ENCODE results near the gene CDH4.

Gene CDH4

DNA sequence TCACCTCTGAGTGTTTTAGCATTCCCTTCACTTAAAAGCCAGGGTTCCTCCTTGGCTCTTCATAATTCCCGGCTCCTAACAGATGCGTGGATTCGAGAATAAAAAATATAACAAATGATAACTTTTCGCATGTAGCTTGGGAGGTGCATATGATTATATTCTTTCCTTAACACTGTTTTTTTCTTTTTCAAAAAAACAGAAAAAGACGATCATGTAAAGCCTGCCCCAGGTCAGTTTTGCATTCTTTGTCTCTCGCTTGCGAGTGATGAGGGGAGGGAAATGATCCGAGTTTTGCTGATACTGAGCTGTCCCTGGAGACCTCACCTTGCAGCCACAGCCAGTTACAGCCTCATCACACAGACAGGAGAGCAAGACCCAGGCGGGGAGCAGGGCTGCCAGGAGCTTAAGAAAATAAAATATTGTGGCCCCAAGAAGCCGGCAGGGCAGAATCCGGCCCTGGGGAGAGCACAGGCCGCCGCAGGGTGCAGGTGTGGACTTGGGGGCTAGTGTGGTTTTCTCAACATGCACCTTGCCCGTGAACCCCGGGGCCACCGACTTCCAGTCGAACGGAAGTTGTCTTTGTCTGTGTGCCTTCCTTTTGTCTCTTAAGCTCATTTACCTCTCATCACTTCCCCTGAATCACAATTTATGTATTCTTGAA, 511.8 kb downstream of the CDH4 start:
- DNase-seq, result no peak

DNA sequence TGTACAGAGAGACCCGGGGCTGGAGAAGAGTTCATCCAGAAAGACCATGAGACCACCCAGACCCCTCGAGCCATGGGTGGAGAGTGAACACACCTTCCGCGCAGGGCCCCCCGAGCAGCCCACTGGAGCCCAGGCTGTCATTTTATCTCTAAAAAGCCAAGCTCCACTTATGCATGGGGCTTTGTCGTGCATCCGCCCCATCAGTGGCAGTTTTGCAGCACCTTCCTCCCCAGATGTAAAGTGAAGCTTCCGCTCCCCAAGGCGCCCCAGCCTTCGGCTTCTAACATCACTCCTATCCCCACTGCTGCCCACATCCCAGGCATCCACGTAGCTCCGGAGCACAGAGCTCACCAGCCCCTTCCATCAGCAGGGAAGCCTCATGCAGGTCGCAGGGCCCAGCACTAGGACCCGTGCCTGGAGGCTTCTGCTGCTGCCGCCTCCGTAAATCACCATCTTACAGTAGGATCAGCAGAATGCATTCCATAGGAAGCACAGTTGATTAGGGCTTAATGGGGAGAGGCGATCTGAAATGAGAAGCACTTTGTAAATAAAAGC, 512.5 kb downstream of the CDH4 start:
- DNase-seq, result no peak

DNA sequence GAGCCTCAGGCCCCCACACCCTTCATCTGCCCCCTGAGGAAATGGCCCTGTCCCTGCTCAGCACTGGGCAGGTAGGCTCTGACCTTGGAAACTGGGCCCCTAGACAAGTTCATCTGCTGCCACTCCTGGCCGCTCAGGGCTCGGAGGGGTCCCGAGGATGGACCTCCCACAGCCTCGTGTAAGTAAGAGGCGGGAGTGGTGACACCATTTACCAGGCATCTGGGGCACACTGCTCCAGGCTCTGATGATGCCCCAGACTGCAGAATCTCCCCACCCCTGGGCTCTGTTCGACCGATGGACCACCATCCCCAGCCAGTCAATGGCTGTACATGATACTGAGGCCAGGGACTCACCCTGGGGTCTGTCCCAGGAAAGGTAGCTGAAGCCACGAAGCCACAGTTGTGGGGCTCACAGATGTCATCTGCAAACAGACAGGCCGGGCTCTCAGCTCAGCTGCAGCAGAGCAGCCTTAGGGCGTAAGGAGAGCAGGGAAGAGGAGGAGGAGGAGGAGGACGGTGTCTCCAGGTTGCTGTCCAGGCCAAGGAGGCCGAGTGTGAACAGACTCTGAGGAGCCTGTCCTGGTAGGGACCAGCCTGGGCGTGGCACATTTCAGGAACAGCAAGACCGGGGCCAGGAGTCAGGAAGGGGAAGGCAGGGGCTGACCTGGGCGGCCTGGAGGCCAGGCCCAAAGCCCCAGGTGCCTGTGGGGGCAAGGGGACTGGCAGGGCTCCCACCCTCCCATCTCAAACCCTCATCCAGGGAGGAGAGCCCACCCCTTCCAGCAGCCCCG, 513.2 kb downstream of the CDH4 start:
- no peak for DNase-seq

DNA sequence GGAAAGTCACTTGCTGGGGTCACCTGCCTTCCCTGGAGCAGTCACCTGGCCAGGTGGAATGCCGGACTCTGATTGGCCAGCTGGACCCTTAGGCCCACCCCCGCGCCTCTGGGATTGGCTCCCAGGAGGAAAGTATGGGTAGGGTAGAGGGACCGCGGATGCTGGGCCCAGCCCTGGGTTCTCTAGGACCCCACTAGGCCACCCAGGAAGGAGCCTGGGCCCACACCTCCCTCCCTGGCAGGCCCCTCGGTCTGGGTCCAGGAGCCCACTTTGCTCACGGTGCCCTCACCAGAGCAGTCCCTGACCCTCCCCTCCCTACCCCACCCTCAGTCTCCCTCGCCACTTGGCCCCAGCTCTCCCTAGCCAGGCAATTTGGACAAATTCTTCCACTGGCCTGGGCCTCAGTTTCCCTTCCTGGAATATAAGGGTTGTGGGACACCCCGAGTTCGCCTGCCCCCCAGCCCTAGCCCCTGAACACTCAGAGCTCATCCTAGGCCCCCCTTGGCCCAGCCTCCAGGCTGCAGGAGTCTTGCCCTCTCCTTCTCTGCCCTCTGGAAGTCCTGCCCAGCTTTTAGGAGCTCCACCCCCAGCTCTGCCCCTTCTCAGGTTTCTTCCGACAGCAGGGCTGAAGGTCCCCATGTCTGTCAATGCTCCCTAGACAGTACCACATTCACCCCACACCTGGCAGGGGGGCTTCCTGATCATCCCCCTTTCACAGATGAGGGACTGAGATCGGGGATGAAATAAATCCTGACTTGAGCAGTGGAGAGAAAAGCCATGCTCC, 514.0 kb downstream of the CDH4 start:
- DNase-seq, result no peak

DNA sequence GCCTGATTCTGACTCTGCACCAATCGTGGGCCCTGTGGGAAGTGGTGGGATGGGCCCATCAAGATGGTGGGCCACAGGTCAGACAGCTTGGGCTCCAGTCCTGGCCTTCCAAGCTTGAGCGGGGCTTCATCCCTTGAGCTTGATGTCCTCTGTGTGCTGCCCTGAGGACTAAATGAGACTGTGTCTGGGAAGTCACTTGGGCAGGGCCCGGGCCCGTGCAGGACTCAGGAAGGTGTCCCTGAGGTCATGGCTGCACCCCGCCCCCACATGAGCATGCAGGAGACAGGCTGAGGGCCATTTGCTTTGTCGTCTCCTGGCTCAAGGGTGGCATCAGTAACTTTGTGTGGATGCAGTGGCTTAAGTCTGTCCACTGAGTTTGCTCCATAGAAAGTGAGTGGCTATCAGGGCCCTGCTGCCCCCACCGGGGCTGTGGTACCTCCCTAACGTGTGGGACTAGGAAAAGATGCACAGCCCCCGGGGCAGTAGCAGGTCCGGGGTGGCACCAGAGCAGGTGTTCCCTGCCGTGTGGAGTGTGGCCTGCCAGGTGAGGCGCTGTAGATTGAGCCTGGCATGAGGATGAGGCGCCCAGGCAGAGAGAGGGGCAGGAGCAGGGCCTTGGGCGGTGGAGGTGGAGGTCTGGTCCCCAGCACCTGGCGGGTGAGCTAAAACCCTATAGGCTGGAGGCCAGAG, 515.0 kb downstream of the CDH4 start:
- no peak for DNase-seq

DNA sequence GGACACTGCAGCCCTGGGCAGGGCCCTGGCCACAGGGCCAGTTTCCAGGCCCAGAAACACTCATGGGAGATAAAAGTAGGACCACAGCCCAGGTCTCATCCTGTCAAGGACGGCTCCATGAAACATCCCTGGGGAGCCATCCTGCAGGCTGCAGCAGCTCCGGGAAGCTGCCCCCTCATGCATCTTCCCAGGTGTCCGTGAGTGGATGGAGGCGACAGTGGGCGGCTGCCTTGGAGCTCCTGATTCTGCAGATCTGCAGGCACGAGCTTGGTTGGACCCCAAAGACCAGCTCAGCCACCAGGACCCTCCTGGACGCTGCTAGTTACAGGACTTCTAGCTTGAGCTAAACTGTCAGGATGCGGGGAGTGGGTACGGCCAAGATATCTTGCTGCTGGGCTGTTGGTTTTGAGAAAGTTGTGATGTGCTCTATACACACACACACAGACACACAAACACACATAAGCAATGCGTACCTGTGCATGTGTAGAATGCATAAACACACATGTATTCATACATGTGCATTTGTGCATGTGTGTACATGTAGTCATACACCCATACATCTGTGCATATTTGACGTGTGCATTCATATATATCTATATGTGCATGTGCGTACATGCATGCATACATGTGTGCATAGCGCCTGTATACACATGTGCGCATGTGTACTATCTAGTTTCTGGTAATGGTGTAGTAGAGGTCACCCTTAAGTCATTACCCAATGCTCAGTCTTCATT, 515.9 kb downstream of the CDH4 start:
- DNase-seq, result no peak

DNA sequence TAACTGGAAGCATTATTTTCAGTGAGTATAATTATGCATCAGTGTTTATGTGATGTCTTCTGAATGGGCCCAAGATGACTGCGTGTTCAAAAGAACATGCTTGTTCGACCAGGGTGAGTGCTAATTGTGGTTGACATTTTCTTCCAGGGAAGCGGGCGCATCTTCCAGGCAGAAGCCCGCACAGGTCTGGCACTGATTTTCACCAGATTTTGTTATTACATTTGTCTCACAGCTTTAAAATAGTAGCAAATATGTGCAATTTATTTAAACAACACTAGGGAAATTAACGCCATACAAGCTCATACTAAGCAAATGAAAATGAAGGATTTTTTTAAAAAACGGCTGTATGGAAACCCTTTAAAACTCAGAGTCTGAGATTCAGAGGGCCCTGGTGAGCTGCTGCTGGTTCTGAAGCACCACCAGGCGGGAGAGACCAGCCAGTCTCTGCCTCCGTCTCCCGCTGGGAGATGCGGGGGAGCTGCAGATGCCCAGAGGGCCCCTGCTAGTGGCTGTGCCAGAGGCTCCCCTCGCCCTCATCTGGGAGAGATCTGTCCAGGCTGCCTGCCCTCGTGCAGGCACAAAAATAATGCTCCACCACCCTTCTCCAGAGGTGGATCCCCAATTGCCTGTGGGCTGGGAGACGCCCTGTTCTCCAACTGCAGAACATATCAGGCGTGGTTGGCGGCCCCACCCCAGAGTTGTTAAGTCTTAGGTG, 516.7 kb downstream of the CDH4 start:
- DNase-seq, result no peak

DNA sequence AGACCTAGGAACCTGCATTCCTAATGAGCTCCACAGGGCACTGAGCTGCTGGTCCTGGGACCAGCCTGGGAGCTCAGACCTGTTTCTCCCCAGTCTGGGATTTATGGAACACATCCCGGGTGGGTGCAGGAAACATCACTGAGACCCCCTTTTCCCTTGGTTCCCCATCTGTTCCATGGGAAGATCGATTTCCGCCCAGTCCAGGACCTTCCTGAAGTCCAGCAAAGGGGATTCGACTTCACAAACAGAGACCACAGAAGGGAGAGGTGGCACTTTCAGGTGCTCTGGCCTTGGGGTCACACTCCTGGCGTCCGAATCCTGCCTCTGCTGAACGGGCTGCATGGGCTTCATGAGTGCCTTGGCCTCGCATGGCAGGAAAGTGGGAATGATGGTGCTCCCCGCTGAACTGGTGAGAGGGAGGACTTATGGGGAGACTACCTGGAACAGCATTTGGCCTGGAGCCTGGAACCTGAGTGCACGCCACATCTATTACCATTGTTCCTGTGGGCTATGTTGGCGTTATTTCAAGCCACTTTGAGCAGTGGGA, 517.3 kb downstream of the CDH4 start:
- DNase-seq, result no peak

DNA sequence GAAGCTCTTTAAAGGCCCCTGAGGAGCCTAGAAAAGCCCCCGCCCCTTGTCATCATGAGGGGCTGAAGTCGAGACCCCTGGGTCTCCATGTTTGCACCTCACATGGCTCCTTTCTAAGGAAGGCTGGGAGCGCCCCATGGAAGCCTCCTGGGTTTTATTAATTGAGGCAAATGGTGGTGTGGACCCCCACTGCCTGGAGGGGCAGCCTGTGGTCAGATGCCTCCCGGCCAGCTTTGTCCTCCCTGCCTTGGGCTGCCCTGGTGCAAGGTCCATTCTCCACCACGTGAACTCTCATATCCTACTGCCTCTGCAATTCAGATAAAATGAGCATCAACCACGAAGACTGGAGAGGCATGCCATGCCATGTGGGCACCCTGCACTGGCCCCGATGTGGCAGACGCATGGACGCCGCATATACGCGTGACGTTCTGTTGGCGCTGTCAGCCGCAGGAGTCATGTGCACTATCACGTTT, 518.1 kb downstream of the CDH4 start:
- DNase-seq, result no peak

DNA sequence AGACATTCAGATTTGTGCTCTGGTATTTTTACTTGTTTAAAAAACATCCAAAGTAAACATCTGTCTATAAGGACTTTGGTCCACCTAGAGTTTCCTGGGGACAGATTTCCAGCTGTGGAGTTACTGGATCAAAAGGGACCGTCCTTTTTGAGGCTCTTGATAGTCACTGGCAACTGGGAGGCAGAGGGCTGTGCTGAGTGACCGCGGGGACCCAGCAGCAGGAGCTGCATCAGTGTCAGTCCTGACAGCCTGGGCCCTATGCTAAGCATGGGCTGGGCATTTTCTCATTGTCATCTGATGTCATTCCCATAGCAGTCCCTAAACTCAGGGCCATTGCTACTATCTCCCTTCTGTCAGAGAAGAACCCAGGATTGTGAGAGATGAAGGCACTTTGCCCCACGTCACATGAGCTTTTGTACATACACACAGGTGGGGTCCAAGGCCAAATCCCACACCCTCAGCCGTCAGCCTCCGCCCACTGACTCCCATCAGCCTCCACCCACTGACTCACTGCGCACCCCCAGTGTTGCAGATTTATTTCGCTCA, 519.8 kb downstream of the CDH4 start:
- DNase-seq, result no peak

DNA sequence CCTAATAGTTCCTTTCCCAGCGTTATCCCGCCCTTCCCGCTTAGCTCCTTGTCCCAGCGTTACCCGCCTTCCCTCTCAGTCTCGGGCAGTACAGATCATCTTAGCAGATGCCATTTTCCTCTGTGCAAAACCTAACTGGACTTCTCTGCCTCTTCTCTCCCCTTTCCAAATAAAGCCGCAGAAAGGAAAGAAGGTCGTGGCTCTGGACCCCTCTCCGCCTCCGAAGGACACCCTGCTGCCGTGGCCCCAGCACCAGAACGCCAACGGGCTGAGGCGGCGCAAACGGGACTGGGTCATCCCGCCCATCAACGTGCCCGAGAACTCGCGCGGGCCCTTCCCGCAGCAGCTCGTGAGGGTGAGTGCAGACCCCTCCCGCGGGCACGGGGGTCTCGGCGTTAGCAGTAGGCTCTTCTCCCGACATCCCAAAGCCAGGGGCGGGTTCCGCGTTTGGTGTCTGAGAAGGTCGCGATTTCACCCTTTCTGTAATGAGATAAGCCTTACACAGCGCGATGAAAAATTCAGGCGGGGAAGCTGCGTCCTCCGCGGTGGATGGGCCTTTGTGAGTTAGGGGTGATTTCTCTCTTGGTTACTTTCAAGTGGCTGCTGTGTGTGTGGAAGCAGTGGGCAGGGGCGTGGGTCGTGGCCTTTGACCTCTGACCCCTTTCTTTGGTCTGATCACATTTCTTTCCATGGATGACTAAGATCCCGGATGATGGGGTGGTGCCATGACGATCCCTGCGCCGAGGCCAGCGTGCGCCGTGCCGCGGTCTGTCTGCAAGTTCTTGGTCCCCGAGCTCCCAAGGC, 521.0 kb downstream of the CDH4 start:
- DNase-seq, result no peak

DNA sequence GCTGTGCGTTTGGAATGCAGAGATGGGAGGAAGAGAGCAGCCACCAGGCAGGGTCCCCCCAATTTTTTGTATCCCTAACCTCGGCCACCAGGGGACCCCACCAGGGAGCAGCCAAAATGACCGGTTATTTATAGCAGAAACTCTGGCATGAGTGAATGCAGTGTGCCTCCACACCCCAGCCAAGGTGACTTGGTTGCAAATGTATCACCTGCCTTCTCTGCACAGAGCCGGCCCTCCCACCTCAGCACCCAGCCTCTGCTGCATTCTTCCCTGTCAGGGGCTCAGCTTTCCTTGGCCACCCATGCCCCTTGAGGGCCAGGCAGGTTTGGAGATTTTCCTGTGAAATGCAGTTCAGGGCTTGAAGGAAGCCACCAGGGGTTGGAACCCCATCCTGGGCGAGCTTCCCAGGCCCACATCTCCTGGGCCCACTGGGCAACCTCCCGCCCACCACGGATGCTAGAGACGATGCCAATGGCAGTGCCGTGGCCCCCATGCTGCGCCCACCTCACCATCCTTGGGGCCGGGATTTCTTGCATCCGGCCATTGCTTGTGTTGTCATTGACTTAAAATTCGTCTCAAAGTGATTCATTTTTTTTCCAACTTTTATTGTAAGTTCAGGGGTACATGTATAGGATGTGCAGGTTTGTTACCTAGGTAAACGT, 522.0 kb downstream of the CDH4 start:
- no peak for DNase-seq

DNA sequence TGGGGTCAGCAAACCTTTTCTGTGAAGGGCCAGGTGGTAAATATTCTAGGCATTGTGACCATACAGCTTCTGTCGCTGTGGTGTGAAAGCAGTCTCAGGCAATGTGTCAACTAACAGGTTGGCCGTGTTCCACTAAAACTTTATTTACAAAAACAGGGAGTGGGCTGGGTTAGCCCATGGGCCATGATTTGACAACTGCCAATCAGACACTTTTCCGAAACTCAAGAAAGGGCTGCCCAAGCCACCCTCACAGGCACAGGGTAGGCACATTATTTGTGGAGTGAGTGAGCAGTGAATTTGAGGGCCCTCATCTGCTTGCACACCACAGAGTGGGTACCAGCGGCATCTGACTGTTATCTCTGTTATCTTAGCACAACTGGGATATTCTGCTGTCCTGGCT, 523.4 kb downstream of the CDH4 start:
- DNase-seq, result no peak

DNA sequence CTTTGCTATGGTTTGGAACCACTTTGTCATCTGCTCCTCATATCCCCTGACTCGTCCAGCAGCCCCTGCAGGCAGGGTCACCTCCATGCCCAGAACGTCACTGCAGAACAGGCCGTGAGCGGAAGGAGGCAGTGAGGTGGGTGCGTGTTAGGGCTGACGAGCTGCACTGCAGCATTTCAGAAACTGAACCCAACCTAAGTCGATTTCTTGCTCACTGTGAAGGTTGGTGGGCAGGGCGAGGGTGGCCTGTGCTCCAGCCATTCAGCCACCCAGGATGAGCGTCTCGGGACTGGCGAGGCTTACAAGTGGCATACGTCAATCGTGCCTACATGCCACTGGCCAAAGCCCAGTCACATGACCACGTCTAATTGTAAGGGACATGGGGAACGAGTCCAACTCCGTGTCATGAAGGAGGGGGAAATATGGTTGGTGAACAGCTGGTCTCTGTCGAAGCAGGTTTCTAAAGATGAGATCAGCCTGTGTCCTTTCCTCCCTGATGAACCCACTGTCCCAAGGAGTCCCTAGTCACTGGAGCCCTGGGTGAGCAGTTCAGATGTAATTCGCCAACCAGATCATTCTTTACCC, 524.5 kb downstream of the CDH4 start:
- no peak for DNase-seq

DNA sequence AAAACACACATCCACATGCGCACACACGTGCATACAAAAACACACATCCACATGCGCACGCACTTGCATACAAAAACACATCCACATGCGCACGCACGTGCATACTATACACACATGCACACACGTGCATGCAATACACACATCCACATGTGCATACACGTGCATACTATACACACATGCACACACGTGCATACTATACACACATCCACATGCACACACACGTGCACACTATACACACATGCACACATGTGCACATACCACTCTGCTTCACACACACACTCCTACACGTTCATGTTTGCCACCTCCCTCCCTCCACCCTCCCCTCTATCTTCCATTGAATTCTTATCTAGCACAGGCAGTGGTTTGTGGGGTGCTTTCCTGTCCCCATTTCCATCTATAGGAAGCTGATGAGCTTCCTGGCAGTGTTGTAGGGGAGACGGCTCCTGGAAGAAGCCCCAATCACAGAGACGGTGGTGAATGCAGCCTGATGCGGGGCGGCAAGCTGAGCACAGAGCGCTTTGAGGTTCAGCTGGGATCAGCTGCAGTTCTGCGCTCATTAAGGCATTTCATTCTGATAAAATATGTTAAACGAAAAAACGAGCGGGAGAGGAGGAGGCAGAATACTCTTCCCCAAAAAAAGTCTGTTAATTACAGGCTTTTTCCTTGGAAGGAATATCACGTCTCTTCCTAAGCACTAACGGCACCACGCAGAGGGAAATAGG, 525.9 kb downstream of the CDH4 start:
- no peak for DNase-seq

DNA sequence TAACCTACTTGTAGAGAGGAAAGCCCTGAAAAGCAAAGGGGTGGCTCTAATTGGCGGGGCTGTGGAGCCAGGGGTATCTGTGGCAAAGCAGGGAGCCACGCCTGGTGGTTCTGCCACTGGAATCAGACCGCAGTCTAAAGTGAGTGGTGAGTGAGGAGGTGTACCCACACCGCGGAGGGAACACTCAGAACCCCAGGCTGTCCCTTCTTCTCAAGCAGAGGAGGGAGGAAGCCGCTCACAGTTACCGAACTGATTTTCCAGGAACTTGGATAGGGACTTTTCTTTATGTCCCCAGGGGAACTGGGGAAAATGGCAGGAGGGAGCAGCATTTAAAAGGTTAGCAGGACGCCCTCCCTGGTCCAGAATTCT, 526.4 kb downstream of the CDH4 start:
- no peak for DNase-seq

DNA sequence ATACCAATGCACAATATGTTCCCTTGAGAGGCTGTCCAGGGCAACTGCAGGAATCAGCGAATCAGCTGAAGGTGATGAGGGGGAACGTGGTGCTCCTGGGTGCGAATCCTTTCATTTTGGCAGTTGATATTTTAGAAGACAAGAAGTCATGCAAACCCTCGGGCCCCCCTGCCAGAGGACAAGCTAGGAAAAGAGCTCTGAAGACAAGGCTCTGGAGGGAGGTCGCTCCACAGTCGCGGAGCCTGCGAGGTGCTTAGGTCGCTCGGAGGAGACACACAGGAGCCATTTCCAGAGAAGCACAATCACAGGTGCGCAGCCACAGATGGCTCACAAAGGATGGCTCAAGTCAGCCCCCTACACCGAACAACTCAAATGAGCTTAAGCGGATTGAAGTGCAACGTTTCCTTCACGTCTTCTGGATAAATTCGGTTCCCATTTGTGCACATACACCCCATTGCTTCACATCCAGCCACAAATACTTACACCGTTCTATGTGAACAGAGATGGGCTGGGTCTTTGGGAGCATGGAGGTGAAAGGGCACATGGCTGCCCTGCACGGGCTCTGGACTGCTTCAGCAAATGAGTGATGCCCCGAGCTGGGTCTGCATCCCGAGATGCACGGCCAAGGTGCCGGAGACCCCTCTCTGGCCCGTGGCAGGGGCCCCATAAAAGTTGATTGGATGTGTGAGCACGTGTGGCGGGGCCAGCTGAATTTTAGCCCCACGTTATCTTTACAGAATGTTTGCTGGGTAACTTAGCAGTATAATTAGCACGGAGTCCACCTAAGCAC, 527.3 kb downstream of the CDH4 start:
- no peak for DNase-seq

Data from NCI-H510A treated with DMSO at 0.1 percent for 48 hours (cell line).